H7 (cell line): ENCODE data around the gene EXO1. TPM values are rescaled to one million over a fixed set of nuclear protein-coding genes. Genes with fewer than 3 reads are reported as not detected.
"Not testable (repeated sequence)": the region's sequence is repeated elsewhere in the genome, so short reads cannot be mapped to it uniquely, and the experiment has no call there.

Experiments used
- DNase-seq: peaks from one replicate; pipeline ENCODE4 v3.0.0; 2012
- H3K27me3 ChIP-seq: 2 replicates; pipeline ENCODE4 v1.6.0; 2011; ENCODE audit warnings: mild to moderate bottlenecking, low read length; ENCODE audit not compliant: control insufficient read depth, insufficient read depth
- H3K36me3 ChIP-seq: replicated peaks from 2 replicates; pipeline ENCODE4 v1.5.1; 2011; ENCODE audit warnings: low read length; ENCODE audit not compliant: control insufficient read depth, insufficient read depth
- H3K4me3 ChIP-seq: 2 replicates; pipeline ENCODE4 v1.5.1; 2011; ENCODE audit warnings: low read depth, mild to moderate bottlenecking, control low read depth, low read length, moderate library complexity; ENCODE audit not compliant: insufficient read depth
- total RNA-seq: library from RNA; depleted of rRNA; stranded (reverse); fragments of >200 nt; shearing (Covaris generic); gene quantifications from 2 replicates; pipeline ENCODE4 v1.2.3, GENCODE V29; 2014

EXO1 gene
- total RNA-seq, 1 experiment from 2014 or later: 50.4 TPM

GRCh38 chr1:241844593-241844992 is 3.4 kb upstream of the EXO1 start:
- DNase-seq: no peak
- H3K27me3 ChIP-seq: no peaks in the 10 kb centered on the region

GRCh38 chr1:241846375-241846774 is 1.6 kb upstream of the EXO1 start:
- no peaks in the 10 kb centered on the region for H3K27me3 ChIP-seq
- H3K4me3 ChIP-seq: no peak overlapping the region
- DNase-seq: no peak
- H3K36me3 ChIP-seq: peaks cover 3% of the 10 kb centered on the region

More at GRCh38 chr1:241844593-241844992, 3.4 kb upstream of the EXO1 start:
- no peak overlapping the region for H3K4me3 ChIP-seq
- no peaks in the 10 kb centered on the region; the same call in 1 of the 2 replicates for H3K36me3 ChIP-seq

- H3K4me3 ChIP-seq: peak overlapping the region; percentile 75
- H3K36me3 ChIP-seq: peaks cover 4% of the 10 kb centered on the region
- no peaks in the 10 kb centered on the region for H3K27me3 ChIP-seq
- no peak for DNase-seq
These were observed 1.0 kb upstream of the EXO1 start for GRCh38 chr1:241846862-241847539.

GRCh38 chr1:241847540-241847795 is 536 bp upstream of the EXO1 start:
- H3K36me3 ChIP-seq: peaks cover 5% of the 10 kb centered on the region
- no peaks in the 10 kb centered on the region for H3K27me3 ChIP-seq
- no peak for DNase-seq
- peak overlapping the region; percentile 75 for H3K4me3 ChIP-seq

- Histone ChIP-seq H3K4me3 (peak overlapping the region; percentile 75), H3K36me3 (peaks cover 10% of the 10 kb centered on the region), H3K27me3 (no peaks in the 10 kb centered on the region)
- DNase-seq: no peak
These were observed 811 bp downstream of the EXO1 start for GRCh38 chr1:241848686-241849344.

GRCh38 chr1:241849345-241849695 is 1.3 kb downstream of the EXO1 start:
- peaks cover 11% of the 10 kb centered on the region for H3K36me3 ChIP-seq
- H3K4me3 ChIP-seq: peak overlapping the region; percentile 75; the same call in 1 of the 2 replicates
- H3K27me3 ChIP-seq: no peaks in the 10 kb centered on the region
- DNase-seq: peak; percentile 22

GRCh38 chr1:241855545-241856140 is 7.6 kb downstream of the EXO1 start:
- H3K36me3 ChIP-seq: peaks cover 12% of the 10 kb centered on the region
- not testable (repeated sequence) for H3K4me3 ChIP-seq, DNase-seq, H3K27me3 ChIP-seq

- Histone ChIP-seq H3K4me3 (no peak overlapping the region), H3K36me3 (peaks cover 13% of the 10 kb centered on the region), H3K27me3 (no peaks in the 10 kb centered on the region)
- no peak for DNase-seq
These were observed 9.1 kb downstream of the EXO1 start for GRCh38 chr1:241857131-241857530.

GRCh38 chr1:241860922-241861321 is 12.9 kb downstream of the EXO1 start:
- H3K36me3 ChIP-seq: peaks cover 9% of the 10 kb centered on the region
- no peaks in the 10 kb centered on the region for H3K27me3 ChIP-seq
- H3K4me3 ChIP-seq: no peak overlapping the region
- DNase-seq: no peak

- Histone ChIP-seq H3K4me3 (no peak overlapping the region), H3K36me3 (peaks cover 4% of the 10 kb centered on the region; the same call in 1 of the 2 replicates), H3K27me3 (no peaks in the 10 kb centered on the region)
- DNase-seq: no peak
These were observed 21.0 kb downstream of the EXO1 start for GRCh38 chr1:241869022-241869421.

- Histone ChIP-seq H3K4me3 (no peak overlapping the region), H3K36me3 (peaks cover 2% of the 10 kb centered on the region), H3K27me3 (no peaks in the 10 kb centered on the region)
- no peak for DNase-seq
These were observed 22.3 kb downstream of the EXO1 start for GRCh38 chr1:241870336-241870735.

GRCh38 chr1:241870746-241871430 is 22.9 kb downstream of the EXO1 start:
- Histone ChIP-seq H3K4me3 (no peak overlapping the region), H3K36me3 (peaks cover 2% of the 10 kb centered on the region), H3K27me3 (no peaks in the 10 kb centered on the region)
- DNase-seq: no peak

- DNase-seq: no peak
- H3K4me3 ChIP-seq: no peak overlapping the region
- no peaks in the 10 kb centered on the region for H3K27me3 ChIP-seq
- peaks cover 7% of the 10 kb centered on the region for H3K36me3 ChIP-seq
These were observed 33.4 kb downstream of the EXO1 start for GRCh38 chr1:241881440-241881839.

GRCh38 chr1:241883159-241883558 is 35.2 kb downstream of the EXO1 start:
- Histone ChIP-seq H3K36me3 (peaks cover 7% of the 10 kb centered on the region), H3K27me3 (no peaks in the 10 kb centered on the region), H3K4me3 (no peak overlapping the region)
- no peak for DNase-seq

GRCh38 chr1:241888232-241888631 is 40.2 kb downstream of the EXO1 start:
- no peaks in the 10 kb centered on the region for H3K27me3 ChIP-seq

More at GRCh38 chr1:241888232-241888631, 40.2 kb downstream of the EXO1 start:
- Histone ChIP-seq H3K4me3 (no peak overlapping the region), H3K36me3 (peaks cover under 1% of the 10 kb centered on the region)
- no peak for DNase-seq
